GM04504 (cell line): ENCODE data around the gene CAMK4.

Experiments used
- DNase-seq: peaks from one replicate; pipeline ENCODE4 v3.0.0-alpha.2; 2012; ENCODE audit warnings: low read depth

The CAMK4 gene

DNA sequence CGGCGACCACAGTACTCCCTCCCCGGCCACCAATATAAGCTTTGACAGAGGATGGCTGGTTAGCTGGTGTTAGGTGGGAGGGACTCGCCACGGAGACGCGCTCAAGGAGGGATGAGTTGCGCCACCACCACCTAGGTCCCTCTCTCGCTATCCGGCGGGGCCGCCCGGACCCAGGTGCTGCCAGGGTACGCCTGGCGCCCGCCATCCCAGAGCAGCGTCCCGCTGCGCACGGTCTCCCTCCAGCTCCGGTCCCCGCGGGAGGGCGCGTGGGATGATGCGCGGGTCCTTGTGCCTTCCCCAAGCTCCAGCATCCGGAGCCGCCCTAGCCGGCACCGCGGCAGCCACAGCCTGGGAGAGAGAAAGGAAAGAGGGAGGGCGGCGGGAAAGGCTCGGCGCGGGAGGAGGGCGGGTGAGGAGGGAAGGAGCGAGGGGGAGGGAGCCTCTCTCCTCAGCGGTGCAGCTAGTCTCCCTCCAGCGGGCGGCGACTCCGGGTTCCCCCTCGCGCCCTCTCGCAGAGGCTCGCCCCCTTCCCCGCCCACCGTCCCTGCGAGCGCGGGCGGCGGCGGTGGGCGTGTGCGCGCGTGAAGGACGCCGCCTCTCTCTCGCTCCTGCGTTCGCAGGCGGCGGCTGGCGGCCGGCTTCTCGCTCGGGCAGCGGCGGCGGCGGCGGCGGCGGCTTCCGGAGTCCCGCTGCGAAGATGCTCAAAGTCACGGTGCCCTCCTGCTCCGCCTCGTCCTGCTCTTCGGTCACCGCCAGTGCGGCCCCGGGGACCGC lies at the start of gene CAMK4:
CAMK4 (plus strand) TSS at position 598 of the 774 bp plus-strand sequence; CDS start at position 698, 100 bp downstream.
- DNase-seq = peak; percentile 22

DNA sequence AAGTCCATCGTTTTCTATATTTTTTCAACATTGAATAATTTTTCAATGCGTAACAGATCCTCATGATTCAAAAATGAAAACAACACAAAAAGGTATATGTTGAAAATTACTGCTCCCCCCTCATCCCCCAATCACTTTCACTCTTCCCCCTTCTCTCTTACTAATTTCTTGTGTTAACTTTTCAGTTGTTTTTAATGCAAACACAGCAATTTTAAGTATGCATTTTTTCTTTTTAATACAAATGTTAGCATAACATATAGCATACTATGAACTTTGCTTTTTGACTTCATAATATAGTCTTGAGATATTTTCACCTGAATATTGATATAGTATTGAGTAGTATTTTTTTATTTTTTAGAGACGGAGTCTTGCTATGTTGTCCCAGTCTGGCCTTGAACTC lies 41.1 kb upstream of the CAMK4 start:
- DNase-seq = no peak

DNA sequence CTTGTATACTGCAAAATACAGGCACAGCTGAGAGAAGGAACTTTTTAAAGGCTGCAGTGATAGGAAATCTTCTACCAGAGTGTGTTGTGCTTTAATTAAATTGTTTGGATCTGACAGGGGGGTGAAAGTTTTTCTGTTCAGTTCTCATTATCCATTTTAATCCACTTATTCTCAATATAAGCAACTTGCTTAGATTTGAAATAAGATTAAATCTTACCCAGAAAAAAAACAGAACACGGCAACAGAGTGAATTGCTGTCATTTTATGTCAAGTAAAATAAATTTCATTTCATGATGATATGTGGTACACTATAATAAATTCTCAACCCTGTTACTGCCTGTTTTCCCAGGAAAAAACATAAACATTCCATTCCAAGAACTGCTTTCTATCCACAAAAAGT lies 37.1 kb upstream of the CAMK4 start:
- no peak for DNase-seq

DNA sequence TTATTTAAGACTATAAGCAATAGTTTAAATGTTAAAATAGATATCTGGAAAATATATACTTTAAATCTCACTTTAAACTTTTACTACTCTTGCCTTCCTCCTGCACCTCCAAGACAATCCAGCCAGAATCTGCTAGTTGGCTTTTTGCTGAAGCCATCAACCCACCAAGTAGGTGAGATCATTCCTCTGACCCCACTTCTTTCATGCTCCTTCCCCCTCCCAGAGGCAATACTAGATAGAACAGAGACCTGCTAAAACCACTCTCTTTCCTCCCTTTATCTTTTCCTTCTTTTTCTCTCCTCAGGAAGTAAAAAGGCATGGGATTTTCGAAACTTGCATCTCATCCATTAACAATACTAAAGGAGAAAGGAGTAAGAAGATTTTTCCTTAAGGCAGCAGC lies 30.1 kb upstream of the CAMK4 start:
- no peak for DNase-seq

DNA sequence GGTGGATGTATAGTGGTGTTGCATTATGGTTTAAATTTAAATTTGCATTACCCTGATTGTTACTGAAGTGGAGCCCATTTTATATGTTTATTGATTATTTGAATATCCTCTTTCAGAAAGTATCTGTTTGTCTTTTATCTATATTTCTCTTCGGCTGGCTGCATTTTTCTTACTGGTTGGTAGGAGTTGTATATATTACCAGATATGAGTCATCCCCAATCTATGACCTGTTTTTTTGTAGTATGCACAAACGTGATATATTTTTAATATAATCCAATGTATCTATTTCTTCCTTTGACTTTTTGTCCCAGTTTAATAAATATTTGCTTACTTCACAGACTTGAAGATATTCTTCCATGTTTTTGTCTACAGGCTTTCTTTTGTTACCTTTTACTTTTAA lies 29.3 kb upstream of the CAMK4 start:
- DNase-seq = no peak

DNA sequence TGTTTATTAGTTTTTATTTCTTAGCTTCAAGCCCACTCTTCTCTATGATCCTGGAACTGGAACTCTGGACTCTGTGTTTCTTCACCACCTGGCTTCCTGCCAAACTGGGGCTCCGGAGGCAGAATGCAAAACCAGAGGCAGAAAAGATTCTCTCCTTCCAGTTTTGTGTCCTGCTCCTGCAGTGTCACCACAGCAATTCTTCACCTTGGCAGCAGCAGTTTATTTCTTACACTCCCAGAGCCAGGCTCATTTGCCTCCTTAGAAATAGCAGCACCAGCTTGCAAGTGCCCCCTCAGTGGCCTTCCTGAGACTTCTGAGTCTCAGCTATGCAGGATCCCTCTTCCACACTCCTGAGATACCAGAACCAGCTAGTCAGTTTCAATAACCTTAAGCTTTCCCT lies 26.7 kb upstream of the CAMK4 start:
- no peak for DNase-seq

DNA sequence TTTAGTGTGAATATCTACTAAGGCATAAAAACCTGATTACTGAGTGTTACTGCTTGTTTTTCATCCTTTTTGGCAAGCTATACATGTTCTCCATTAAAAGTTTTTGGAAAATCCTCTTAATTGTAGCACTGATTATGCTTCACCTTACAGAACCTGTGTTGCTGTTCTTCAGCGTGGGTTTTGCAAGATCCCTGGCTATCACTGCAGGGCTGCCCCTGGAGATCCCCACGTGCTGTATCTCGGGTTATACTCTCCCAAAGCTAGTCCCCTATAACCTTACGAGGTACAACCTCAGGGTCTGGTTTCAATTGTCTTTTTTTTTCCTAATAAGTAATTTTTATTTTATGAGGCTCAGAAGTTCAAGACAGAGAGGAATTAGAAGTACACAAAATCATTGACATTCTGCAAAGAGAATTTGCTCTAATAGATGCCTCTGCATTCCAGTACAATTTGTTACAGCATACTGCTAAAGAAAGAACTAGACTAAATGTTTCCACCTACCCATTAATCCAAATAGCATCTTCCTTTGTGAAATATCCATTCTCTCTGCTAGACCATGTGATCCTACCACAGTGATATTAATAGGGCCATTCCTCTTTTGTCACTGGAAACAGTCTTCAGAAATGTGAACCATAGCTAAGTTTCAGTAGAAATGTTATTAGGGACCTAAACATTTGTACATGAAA lies 25.8 kb upstream of the CAMK4 start:
- no peak for DNase-seq

DNA sequence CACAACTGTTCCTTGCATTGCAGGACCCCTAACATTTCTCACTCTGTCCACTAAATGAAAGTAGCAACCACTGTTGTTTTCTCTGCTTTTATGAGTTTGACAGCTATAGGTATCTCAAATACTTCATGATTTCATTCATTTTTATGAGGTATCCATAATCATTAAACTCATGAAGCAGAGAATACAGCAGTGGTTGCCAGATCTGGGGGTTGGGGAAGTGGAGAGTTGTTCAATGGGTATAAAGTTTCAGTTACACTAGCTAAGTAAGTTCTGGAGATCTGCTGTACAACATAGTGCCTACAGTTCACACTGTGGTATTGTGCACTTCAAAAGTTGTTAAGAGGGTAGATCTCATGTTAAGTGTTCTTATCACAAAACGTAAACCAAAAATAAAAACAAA lies 23.4 kb upstream of the CAMK4 start:
- DNase-seq = no peak

DNA sequence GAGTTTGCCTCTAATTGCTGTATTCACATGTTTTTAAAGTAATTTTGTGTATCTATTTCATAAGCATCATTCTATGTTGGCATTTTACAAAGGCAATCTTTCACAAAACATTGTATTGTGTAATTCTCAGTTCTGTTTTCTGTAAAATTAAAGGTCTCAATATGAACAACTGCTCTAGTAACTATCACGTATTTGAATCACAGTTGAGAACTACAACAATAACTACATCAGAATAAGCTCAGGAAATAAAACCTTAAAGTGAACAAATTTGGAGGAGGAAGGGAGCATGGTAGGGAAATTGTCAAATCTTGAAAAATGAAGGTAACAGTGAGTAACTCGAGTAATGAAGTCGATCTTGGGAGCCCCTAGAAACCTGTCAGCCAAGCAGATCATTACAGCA lies 22.5 kb upstream of the CAMK4 start:
- no peak for DNase-seq

DNA sequence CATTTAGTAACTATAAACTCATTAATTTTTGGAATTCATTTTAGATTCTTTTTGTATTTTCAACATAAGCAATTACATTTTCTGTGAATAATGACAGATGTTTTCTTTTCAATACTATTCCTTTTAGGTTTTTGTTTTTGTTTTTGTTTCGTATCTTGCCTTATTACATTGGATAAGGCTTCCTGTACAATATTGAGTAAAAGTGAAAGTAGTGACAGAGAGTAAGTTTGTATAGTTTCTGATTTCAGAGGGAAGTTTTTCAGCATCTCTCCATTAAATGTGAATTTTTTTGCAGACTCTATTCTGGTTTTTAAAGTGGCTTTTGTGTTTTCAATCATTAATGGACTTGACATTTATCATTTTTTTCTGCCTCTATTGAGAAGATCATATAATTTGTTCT lies 12.8 kb upstream of the CAMK4 start:
- DNase-seq = no peak

DNA sequence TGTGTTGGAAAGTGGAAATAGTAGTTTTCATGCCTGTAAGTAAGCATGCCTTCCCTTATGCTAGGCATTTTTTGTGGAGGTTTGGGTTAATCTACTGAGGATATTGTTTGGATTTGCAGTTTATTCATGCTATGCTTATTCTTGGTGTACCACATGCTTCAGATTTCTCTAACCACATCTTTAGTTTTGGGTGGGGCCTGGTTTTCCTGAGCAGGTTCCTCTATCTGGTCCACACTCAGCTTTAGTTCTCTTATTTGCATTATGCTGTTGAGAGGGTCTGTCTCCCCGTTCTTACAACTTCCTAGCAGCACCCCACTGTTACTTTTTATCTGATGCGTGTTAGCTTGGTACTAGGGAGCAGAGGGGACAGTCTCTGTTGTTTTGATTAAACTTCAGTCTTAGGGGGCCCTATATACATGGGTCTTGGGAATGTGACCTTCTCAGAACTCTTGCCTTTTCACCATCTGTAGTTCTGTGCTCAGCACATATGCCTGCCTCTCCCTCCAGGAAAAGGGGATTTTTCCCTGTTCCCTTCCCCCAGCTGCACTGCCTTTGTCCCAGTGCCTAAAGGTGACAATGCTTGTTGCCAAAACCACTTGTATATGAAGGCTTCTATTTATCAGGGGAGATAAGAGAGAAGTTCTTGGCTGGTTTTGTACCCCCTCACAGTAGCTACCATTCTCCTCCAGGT lies 10.0 kb upstream of the CAMK4 start:
- no peak for DNase-seq

DNA sequence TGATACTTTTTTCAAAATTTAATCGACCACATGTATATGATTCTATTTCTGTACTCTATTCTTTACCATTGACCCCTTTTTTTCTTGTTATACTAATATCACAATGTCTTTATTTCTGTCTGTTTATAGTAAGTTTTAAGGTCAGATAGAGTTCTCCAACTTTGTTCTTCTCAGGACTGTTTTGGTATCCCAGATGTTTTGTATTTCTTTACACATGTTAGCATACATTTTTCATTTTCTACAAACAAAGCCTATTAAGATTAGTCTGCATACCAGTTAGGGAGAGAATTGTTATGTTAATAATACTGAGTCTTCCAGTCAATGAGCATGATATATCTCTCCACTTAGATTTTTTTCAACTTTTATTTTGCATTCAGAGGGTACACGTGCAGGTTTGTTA lies 8.2 kb upstream of the CAMK4 start:
- no peak for DNase-seq

DNA sequence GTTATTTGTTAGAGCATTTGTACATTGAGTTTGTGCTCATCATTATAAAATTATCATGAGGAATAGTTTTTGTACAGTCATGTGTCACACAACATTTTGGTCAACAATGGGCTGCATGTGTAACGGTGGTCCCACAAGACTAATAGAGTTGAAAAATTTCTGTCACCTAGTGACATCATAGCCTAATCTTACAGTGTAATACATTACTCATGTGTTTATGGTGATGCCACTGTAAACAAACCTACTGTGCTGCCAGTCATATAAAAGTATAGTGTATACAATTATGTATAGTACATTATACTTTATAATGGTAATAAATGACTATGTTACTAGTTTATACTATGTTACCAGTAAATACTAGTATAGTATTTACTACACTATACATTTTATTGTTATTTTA lies 3.0 kb upstream of the CAMK4 start:
- DNase-seq = no peak

DNA sequence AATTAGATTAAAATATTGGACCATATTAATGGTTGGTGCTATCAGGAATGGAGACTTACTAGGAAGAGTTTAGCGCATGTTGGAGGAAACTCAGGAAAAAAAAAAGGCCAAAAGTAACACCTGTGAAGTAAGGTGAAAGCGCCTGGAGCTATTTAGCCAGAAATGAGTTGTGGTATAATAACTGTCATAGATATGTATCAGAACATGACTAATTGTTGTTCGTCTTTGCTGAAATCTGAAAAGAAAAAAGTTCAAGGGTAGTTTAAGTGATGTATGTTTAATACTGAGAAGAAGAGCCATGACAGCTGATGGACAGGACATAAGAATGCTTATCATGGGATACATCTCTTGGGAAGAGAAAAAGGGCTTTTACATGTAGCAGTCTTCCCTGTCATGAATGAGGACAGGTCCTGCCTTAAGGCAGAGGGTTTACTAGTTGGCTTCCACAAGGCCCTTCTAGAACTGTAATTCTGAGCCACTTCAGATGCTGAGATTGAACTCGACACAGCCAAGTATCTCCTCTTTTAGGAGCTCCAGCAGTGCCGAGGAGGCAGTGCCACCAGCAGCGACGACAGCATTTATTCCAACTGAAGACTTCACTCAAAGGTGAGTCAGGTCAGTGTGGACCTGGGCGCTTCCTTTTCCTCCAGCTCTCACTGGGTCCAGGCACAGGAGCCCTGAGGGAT lies 940 bp upstream of the CAMK4 start:
- no peak for DNase-seq

DNA sequence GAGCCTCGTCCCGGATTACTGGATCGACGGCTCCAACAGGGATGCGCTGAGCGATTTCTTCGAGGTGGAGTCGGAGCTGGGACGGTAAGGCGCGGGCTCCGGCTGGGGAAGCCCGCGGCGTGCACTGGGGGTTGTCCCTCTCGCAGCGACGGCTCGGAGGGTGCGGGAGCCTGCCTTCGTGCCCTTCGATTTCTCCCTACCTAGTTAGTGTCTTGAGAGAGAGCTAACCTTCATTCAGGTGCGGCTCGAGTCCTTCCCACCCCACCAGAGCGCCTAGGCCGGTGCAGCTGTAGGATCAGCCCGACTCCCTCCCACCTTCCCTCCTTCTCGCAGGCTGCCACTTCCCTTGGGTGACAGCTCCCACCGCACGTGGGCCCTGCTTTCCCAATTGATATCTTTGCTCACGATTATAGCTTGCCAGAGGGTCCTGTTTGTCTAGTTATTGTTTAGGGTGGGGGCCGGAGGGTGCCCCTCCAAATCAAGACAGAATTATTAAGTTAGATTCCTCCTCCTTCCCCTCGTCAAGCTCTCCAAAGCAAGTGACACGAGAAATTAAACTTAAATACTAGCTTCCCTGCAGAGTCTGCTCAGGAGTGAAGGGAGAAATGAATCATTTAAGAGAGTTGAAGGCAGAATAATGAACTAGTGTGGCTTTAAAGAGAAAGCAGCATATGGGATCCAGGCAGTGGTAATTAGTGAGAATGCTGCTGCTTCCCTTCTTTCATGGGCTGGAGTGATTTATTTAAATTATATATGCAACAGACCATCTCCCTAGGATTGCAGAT lies 569 bp downstream of the CAMK4 start:
- no peak for DNase-seq

DNA sequence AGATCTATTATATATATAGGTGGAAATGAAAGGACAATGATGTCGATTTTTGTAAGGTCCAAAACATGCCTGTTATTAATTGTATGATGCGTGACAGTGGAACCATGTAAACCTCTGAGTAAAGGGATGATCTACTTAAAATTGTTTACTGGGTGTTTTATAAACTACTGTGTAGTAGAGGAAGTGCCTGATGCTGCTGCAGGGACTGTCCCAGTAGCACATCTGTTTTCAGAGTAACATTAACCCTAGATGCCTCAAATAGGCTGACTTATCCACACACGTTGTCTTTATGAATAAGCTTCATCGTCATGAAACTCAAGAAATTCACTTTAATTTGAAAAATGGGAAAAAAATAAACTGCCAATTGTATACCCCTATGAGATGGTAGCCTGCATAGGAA lies 1.7 kb downstream of the CAMK4 start:
- DNase-seq = no peak

DNA sequence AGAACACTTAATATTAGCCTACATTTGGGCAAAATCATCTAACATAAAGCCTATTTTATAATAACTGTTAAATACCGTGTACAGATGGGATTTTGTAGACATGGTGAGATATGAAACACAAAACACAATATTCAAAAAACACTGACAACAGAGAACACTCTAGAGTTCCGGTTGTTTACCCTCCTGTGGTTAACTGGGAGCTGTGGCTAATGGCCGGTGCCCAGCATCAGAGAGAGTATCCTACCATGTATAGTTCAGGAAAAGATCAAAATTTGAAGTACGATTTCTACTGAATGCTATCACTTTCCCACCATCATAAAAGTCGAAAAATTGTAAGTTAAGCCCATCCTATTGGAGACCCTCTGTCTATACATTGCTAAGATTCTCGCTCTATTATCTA lies 2.4 kb downstream of the CAMK4 start:
- no peak for DNase-seq

DNA sequence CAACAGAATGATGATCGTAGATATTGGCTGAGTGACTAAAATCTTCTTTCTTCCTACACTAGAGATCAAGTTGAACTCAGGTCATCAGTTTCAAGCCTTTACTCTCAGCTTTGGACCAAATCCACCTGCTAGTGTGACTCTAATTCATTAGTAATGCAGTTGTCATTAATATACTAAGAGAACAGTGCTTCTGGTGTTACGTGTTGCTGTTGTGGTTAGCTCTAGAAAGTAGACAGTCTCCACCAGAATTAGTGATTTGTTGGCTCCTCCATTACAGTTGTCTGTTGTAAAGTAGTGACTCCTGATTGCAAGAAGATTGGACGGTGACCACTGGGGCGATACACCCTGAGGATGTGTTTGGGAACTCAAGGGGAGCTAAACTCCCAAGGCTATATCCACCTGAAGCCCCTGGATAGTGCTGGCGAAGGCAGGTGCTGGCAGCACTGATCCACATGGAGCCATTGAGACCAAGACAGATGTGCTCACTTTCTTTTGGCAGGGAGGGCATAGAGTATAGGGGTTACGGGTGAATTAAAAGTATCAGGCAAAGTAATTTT lies 3.1 kb downstream of the CAMK4 start:
- no peak for DNase-seq

DNA sequence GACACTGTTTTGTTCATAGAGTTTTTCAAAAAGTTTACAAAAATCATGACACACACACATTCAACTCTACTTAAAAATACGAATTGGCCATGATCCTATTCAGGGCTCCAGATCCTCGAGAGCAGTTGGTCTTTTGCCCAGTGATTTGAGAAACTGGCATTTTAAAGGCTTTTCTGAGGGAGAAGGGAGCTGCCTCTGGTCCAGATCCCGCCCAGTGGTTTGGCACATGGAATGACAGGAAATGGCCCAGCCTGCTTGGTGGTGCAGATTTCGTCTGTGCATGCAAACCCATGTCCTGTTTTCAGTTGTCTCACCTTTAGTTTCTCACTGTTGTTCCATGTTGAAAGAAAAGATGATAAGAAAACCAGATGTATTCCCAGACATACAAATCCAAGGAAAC lies 3.6 kb downstream of the CAMK4 start:
- DNase-seq = peak; percentile 38

DNA sequence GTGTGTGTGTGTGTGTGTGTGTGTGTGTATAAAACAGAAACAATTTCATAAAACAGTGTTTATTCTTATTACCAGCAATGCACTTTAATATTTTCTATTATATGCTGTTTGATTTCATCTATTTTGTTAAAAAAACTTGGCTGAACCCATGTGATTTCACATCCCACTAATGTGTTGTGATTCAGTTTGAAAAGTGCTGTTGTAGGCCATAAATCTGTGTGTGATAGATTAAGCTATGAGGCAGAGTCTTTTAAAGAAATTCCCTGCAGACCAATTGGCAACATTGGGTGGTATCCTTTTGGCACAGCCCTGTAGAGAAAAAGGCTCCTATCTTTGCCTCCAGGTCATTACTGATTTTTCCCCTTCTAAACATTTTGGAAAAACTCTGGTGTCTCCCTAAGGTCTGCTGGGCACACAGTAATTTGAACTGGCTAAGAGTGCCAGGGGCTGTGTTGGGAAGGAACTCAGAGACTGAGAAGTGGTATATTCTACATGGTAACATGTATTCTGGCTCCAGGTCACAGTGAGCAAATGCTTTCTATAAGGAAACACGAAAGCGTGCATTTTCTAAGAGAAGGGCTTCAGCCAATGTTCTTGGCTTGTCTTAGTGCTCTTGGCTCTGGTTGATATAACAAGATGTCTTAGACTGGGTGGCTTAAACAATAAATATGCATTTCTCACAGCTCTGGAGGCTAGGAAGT lies 4.5 kb downstream of the CAMK4 start:
- no peak for DNase-seq
